WTC11 (cell line): ENCODE measurements around the gene GSK3B. TPM values are rescaled to one million over a fixed set of nuclear protein-coding genes. Genes with fewer than 3 reads are reported as not detected.

Source experiments
- ATAC-seq: fragments of 200-7000 bp; cut with Tn5 transposase; 2 replicates; pipeline ENCODE4 v1.10.0; 2021; ENCODE audit warnings: mild to moderate bottlenecking, moderate library complexity
- CTCF ChIA-PET: fragments of 300-600 bp; sonication (Branson Sonifier 250); formaldehyde crosslinking; loops from one replicate; lab custom pipeline; 2021; ENCODE audit warnings: antibody characterized with exemption; lab: Charles Lee
- POLR2A ChIA-PET: fragments of 350-600 bp; sonication (Branson Sonifier 250); formaldehyde crosslinking; loops from one replicate; lab custom pipeline; 2021; ENCODE audit warnings: antibody characterized with exemption; lab: Charles Lee
- DNase-seq: peaks from one replicate; pipeline ENCODE4 v3.0.0; 2021; ENCODE audit warnings: low spot score
- H3K27ac Mint-ChIP-seq: 2 replicates; pipeline ENCODE4 v1.8.0; 2021; ENCODE audit warnings: mixed read lengths
- H3K27me3 Mint-ChIP-seq: 2 replicates; pipeline ENCODE4 v1.8.0; 2021; ENCODE audit warnings: low read depth, mild to moderate bottlenecking, moderate library complexity, mixed read lengths
- H3K36me3 Mint-ChIP-seq: 2 replicates; pipeline ENCODE4 v1.8.0; 2021; ENCODE audit warnings: mixed read lengths
- H3K4me1 Mint-ChIP-seq: 2 replicates; pipeline ENCODE4 v1.8.0; 2022; ENCODE audit warnings: mixed read lengths
- H3K4me3 Mint-ChIP-seq: 2 replicates; pipeline ENCODE4 v1.8.0; 2021; ENCODE audit warnings: mild to moderate bottlenecking, moderate library complexity, mixed read lengths
- H3K9me3 Mint-ChIP-seq: 2 replicates; pipeline ENCODE4 v1.8.0; 2021; ENCODE audit warnings: mixed read lengths
- CREB1 ChIP-seq: sonication (generic); formaldehyde crosslinking; IDR thresholded peaks from 2 replicates; pipeline ENCODE4 v1.8.0; 2023; ENCODE audit warnings: mild to moderate bottlenecking, missing genetic modification reagents
- ETV6 ChIP-seq: sonication (generic); formaldehyde crosslinking; IDR thresholded peaks from 2 replicates; pipeline ENCODE4 v1.8.1; 2022; ENCODE audit warnings: mild to moderate bottlenecking, missing genetic modification reagents
- IRF2 ChIP-seq: sonication (generic); formaldehyde crosslinking; IDR thresholded peaks from 2 replicates; pipeline ENCODE4 v1.8.0; 2022; ENCODE audit warnings: low read depth, missing genetic modification reagents, borderline replicate concordance
- NFE2L1 ChIP-seq: sonication (generic); formaldehyde crosslinking; IDR thresholded peaks from 2 replicates; pipeline ENCODE4 v1.8.1; 2023; ENCODE audit warnings: missing genetic modification reagents
- NR1H2 ChIP-seq: sonication (generic); formaldehyde crosslinking; IDR thresholded peaks from 2 replicates; pipeline ENCODE4 v1.9.0; 2021; ENCODE audit warnings: mild to moderate bottlenecking, moderate library complexity, missing genetic modification reagents
- NR3C1 ChIP-seq: sonication (generic); formaldehyde crosslinking; conservative IDR thresholded peaks from 2 replicates; pipeline ENCODE4 v1.8.1; 2023; ENCODE audit warnings: low read depth, mild to moderate bottlenecking, missing genetic modification reagents
- ZNF138 ChIP-seq: sonication (generic); formaldehyde crosslinking; conservative IDR thresholded peaks from 2 replicates; pipeline ENCODE4 v1.8.1; 2022; ENCODE audit warnings: mild to moderate bottlenecking, moderate library complexity, missing genetic modification reagents
- ZNF263 ChIP-seq: sonication (generic); formaldehyde crosslinking; IDR thresholded peaks from 2 replicates; pipeline ENCODE4 v1.8.1; 2022; ENCODE audit warnings: low read depth, mild to moderate bottlenecking, moderate library complexity, missing genetic modification reagents
- ZNF317 ChIP-seq: sonication (generic); formaldehyde crosslinking; IDR thresholded peaks from 2 replicates; pipeline ENCODE4 v1.8.1; 2023; ENCODE audit warnings: low read depth, mild to moderate bottlenecking, moderate library complexity, missing genetic modification reagents, borderline replicate concordance
- total RNA-seq: library from RNA; stranded (reverse); gene quantifications from 3 replicates; pipeline ENCODE4 v1.2.3, GENCODE V29; 2021
- TF ChIP-seq, protein P1 (sequence below): sonication (generic); formaldehyde crosslinking; conservative IDR thresholded peaks from 2 replicates; pipeline ENCODE4 v1.8.1; 2022; ENCODE audit warnings: mild to moderate bottlenecking, missing genetic modification reagents
- TF ChIP-seq, protein P2 (sequence below): sonication (generic); formaldehyde crosslinking; IDR thresholded peaks from 2 replicates; pipeline ENCODE4 v1.8.0; 2023; ENCODE audit warnings: missing genetic modification reagents, mild to moderate bottlenecking, borderline replicate concordance
- TF ChIP-seq, protein P3 (sequence below): sonication (generic); formaldehyde crosslinking; IDR thresholded peaks from 2 replicates; pipeline ENCODE4 v1.8.1; 2022; ENCODE audit warnings: low read depth, mild to moderate bottlenecking, moderate library complexity, missing genetic modification reagents, borderline replicate concordance
- TF ChIP-seq, protein P4 (sequence below): fragments of 250-450 bp; sonication (Bioruptor Pico); IDR thresholded peaks from 2 replicates; pipeline ENCODE4 v1.9.0; 2021; ENCODE audit warnings: moderate library complexity, mild to moderate bottlenecking, inconsistent platforms, borderline replicate concordance
- TF ChIP-seq, protein P5 (sequence below): sonication (generic); formaldehyde crosslinking; IDR thresholded peaks from 2 replicates; pipeline ENCODE4 v1.8.0; 2022; ENCODE audit warnings: missing genetic modification reagents

Gene GSK3B
- total RNA-seq, 1 experiment from 2014 or later: 48.9 TPM

DNA sequence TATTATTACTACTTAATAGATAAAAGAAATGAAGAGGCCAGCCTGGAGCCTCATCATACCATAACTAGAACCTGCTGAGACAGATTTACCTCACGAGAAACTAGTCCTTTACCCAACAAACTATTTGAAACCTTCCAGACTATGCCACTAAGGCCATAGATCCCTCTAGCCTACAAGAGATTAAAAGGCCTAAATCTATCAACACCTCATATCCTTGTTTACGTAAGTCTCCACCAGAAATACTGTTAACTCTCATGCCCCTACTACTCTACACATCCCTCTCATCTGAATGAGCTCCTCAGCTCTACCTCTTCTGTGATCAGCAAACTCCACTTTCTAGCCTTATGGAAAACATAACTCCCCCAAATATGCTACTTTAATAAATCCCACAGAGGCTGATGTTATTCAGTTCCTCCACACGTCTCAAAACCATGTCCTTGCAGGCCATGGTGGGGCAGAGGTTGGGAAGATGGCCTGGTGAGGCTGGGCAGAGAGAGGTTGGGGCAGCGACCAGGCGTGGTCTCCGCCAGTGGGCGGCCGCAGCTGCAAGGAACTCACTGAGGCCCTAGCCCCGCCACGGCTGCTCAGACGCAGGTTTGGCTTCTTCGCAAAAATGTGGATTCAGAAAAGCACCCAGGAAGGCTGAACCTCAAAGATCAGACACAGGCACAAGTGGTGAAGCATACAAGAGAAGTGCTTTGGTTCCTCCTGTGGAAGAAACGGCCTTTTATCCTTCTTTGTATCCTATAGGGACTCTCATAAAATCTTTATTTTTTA lies 65.8 kb downstream of the GSK3B start:
- H3K4me1 Mint-ChIP-seq: peaks cover 42% of the 10 kb centered on the region
- no peak overlapping the region for H3K4me3 Mint-ChIP-seq
- no peaks in the 10 kb centered on the region for H3K9me3 Mint-ChIP-seq
- no peaks in the 10 kb centered on the region for H3K36me3 Mint-ChIP-seq
- TF ChIP-seq CREB1 (CRISPR knock-in tag) (no peak), NR1H2 (CRISPR knock-in tag) (no peak), IRF2 (no peak), ZNF138 (CRISPR knock-in tag) (no peak)
- TF ChIP-seq, protein P1, sequence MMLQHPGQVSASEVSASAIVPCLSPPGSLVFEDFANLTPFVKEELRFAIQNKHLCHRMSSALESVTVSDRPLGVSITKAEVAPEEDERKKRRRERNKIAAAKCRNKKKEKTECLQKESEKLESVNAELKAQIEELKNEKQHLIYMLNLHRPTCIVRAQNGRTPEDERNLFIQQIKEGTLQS (CRISPR knock-in tag): no peak
- CTCF ChIA-PET: interaction anchor here (1.4 to 1.6 kb wide), 2 partner anchors 12 to 45 kb away, joined by 4 to 6 read pairs; no protein-coding TSS in a partner anchor
- peak overlapping the region; percentile 5 for H3K27ac Mint-ChIP-seq
- POLR2A ChIA-PET: no interaction called here
- no peaks in the 10 kb centered on the region for H3K27me3 Mint-ChIP-seq
- ATAC-seq: peak; percentile 92
- peak; percentile 15 for DNase-seq

DNA sequence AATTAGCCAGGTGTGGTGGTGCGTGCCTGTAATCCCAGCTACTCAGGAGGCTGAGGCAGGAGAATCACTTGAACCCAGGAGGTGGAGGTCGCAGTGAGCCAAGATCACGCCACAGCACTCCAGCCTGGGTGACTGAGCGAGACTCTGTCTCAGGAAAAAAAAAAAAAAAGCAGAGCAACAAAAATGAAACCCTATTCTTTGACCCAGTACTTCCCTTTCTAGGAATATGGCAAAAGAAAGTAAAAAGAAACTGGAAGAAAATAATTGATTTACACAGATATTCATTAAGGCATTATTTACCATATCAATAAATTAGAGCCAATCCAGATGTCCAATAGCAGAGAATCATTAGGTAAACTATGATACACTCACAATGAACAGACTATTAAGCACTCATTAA lies 67.0 kb downstream of the GSK3B start:
- Mint-ChIP-seq H3K27me3 (no peaks in the 10 kb centered on the region), H3K4me3 (no peak overlapping the region), H3K36me3 (no peaks in the 10 kb centered on the region), H3K9me3 (no peaks in the 10 kb centered on the region), H3K4me1 (peaks cover 54% of the 10 kb centered on the region), H3K27ac (no peak overlapping the region)
- no peak for TF ChIP-seq NFE2L1
- TF ChIP-seq, protein P2, sequence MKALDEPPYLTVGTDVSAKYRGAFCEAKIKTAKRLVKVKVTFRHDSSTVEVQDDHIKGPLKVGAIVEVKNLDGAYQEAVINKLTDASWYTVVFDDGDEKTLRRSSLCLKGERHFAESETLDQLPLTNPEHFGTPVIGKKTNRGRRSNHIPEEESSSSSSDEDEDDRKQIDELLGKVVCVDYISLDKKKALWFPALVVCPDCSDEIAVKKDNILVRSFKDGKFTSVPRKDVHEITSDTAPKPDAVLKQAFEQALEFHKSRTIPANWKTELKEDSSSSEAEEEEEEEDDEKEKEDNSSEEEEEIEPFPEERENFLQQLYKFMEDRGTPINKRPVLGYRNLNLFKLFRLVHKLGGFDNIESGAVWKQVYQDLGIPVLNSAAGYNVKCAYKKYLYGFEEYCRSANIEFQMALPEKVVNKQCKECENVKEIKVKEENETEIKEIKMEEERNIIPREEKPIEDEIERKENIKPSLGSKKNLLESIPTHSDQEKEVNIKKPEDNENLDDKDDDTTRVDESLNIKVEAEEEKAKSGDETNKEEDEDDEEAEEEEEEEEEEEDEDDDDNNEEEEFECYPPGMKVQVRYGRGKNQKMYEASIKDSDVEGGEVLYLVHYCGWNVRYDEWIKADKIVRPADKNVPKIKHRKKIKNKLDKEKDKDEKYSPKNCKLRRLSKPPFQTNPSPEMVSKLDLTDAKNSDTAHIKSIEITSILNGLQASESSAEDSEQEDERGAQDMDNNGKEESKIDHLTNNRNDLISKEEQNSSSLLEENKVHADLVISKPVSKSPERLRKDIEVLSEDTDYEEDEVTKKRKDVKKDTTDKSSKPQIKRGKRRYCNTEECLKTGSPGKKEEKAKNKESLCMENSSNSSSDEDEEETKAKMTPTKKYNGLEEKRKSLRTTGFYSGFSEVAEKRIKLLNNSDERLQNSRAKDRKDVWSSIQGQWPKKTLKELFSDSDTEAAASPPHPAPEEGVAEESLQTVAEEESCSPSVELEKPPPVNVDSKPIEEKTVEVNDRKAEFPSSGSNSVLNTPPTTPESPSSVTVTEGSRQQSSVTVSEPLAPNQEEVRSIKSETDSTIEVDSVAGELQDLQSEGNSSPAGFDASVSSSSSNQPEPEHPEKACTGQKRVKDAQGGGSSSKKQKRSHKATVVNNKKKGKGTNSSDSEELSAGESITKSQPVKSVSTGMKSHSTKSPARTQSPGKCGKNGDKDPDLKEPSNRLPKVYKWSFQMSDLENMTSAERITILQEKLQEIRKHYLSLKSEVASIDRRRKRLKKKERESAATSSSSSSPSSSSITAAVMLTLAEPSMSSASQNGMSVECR (CRISPR knock-in tag): no peak
- TF ChIP-seq, protein P3, sequence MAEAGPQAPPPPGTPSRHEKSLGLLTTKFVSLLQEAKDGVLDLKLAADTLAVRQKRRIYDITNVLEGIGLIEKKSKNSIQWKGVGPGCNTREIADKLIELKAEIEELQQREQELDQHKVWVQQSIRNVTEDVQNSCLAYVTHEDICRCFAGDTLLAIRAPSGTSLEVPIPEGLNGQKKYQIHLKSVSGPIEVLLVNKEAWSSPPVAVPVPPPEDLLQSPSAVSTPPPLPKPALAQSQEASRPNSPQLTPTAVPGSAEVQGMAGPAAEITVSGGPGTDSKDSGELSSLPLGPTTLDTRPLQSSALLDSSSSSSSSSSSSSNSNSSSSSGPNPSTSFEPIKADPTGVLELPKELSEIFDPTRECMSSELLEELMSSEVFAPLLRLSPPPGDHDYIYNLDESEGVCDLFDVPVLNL (CRISPR knock-in tag): no peak
- no peak for TF ChIP-seq ETV6 (CRISPR knock-in tag)
- TF ChIP-seq ZNF263 (CRISPR knock-in tag): no peak
- CTCF ChIA-PET: no interaction called here
- no peak for ATAC-seq
- no peak for DNase-seq
- POLR2A ChIA-PET: interaction anchor here (0.6 kb wide), 1 partner anchor 110 kb away, joined by 4 read pairs; no protein-coding TSS in a partner anchor

DNA sequence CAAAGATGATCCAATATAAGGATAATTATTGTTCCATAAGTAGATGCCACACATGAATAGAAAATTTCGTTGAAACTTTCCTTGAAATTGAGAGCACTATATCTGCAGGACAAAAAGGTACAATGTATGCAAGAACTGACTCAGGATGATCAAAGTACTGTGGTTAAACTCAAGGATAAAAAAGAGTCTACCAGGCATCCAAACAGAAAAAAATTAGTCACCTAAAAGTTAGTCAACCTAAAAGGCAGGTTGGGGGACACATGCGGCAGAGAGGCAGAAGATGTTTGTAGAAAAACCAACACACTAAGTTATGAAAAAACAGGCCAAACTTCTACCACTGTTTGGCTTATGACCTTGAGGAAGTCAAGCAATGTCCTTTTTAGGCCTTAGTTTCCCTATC lies 68.7 kb downstream of the GSK3B start:
- Mint-ChIP-seq H3K9me3 (no peaks in the 10 kb centered on the region), H3K4me1 (peaks cover 51% of the 10 kb centered on the region), H3K27me3 (no peaks in the 10 kb centered on the region)
- POLR2A ChIA-PET: no interaction called here
- TF ChIP-seq, protein P4, sequence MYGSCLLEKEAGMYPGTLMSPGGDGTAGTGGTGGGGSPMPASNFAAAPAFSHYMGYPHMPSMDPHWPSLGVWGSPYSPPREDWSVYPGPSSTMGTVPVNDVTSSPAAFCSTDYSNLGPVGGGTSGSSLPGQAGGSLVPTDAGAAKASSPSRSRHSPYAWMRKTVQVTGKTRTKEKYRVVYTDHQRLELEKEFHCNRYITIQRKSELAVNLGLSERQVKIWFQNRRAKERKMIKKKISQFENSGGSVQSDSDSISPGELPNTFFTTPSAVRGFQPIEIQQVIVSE (CRISPR knock-in tag): no peak
- TF ChIP-seq, protein P5, sequence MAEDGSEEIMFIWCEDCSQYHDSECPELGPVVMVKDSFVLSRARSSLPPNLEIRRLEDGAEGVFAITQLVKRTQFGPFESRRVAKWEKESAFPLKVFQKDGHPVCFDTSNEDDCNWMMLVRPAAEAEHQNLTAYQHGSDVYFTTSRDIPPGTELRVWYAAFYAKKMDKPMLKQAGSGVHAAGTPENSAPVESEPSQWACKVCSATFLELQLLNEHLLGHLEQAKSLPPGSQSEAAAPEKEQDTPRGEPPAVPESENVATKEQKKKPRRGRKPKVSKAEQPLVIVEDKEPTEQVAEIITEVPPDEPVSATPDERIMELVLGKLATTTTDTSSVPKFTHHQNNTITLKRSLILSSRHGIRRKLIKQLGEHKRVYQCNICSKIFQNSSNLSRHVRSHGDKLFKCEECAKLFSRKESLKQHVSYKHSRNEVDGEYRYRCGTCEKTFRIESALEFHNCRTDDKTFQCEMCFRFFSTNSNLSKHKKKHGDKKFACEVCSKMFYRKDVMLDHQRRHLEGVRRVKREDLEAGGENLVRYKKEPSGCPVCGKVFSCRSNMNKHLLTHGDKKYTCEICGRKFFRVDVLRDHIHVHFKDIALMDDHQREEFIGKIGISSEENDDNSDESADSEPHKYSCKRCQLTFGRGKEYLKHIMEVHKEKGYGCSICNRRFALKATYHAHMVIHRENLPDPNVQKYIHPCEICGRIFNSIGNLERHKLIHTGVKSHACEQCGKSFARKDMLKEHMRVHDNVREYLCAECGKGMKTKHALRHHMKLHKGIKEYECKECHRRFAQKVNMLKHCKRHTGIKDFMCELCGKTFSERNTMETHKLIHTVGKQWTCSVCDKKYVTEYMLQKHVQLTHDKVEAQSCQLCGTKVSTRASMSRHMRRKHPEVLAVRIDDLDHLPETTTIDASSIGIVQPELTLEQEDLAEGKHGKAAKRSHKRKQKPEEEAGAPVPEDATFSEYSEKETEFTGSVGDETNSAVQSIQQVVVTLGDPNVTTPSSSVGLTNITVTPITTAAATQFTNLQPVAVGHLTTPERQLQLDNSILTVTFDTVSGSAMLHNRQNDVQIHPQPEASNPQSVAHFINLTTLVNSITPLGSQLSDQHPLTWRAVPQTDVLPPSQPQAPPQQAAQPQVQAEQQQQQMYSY (CRISPR knock-in tag): no peak
- TF ChIP-seq NR3C1 (CRISPR knock-in tag) (no peak), ZNF317 (CRISPR knock-in tag) (no peak)
- TF ChIP-seq, all 79 proteins: peak for 0
- DNase-seq: no peak
- Mint-ChIP-seq H3K36me3 (no peaks in the 10 kb centered on the region), H3K4me3 (no peak overlapping the region), H3K27ac (no peak overlapping the region; the same call in 1 of the 2 replicates)
- ATAC-seq: no peak
- CTCF ChIA-PET: no interaction called here
